ELF-1 (cell line): ENCODE measurements around the gene COPZ2.
"Not testable (repeated sequence)": the region's sequence is repeated elsewhere in the genome, so short reads cannot be mapped to it uniquely, and the experiment has no call there.

Experiments used
- DNase-seq: peaks from one replicate; pipeline ENCODE4 v3.0.0-alpha.2; 2016; ENCODE audit warnings: low read depth, low spot score

Gene COPZ2, protein sequence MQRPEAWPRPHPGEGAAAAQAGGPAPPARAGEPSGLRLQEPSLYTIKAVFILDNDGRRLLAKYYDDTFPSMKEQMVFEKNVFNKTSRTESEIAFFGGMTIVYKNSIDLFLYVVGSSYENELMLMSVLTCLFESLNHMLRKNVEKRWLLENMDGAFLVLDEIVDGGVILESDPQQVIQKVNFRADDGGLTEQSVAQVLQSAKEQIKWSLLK

GRCh38 chr17:48037036-48037837 is at the start of gene COPZ2:
Gene COPZ2, minus strand, starts transcription at chr17:48037797. Its CDS starts 20 bp downstream, at chr17:48037777.
- DNase-seq: peak; percentile 28

- no peak for DNase-seq
Measured at GRCh38 chr17:48084932-48085331, 47.3 kb upstream of the COPZ2 start.

GRCh38 chr17:48081858-48082257 is 44.3 kb upstream of the COPZ2 start:
- no peak for DNase-seq

GRCh38 chr17:48077152-48077551 is 39.6 kb upstream of the COPZ2 start:
- DNase-seq: not testable (repeated sequence)

- peak; percentile 35 for DNase-seq
Measured at GRCh38 chr17:48074322-48075081, 36.9 kb upstream of the COPZ2 start.

GRCh38 chr17:48073566-48074094 is 36.0 kb upstream of the COPZ2 start:
- not testable (repeated sequence) for DNase-seq

DNA sequence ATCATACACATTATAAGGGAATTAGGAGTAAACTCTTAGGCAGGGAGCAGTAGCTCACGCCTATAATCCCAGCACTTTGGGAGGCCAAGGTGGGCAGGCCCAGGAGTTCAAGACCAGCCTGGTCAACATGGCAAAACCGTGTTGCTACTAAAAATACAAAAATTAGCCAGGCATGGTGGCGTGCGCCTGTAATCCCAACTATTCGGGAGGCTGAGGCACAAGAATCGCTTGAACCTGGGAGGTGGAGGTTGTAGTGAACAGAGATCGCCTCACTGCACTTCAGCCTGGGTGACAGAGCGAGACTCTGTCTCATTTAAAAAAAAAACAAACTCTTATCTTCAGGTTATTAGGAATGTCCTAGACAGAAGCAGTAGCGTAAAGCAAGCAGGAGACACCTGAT is 35.2 kb upstream of the COPZ2 start:
- DNase-seq: not testable (repeated sequence)

DNA sequence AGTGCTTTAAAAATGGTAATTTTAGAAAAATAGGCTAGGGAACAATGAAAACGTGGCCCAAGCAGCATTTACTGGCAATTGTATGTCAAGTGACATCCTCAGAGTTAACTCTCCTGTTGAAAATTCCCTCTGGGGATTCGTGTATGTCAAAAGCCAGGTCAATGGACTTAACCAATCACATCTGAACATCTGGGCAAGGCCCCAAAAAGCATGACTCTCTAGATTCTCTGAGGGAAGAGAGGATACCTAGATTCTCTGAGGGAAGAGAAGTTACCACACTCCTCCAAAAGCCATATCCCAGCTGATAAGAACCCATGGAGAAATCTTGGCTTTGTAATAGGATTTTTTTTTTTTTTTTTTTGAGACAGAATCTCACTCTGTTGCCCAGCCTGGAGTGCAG is 34.1 kb upstream of the COPZ2 start:
- DNase-seq: no peak

DNA sequence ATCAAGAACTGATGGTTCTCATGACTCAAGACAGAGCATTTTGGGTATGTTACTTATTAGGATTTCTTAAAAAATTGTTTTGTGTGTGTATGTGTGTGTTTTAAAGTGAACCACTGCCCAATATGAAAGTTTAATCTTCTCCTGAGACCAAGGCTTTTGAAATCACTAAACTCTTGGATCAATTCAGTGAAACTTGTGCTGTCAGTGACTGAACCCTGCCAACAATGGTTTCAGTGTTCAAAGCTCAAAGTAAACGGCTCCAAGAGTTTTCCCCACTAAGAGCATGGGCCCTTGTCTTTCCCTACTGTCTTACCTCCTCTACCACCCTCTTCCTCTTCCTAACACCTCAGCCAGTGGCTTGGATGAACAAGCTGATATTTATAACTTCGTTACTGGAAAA is 32.6 kb upstream of the COPZ2 start:
- no peak for DNase-seq

DNA sequence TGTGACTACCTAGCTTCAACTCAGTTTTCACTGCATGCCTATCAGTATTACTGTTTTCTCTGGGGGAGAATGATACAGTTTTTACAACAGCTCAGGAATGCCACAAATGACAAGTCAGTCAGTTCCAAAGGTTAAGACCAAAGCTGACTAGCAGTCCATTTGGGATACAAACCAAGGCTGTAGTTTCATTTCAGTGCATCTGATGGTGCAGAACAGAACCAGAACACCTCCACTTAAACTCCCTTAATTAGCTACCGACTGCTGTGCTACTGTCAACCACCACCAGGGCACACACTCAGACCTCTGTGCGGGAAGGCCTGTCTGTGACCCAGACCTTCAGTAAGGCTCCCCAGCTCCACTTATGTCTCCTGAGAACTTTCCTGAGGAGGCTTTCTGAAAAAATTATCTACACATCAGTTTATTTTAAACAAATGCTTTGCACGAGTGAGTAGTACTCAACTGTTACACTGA is 30.9 kb upstream of the COPZ2 start:
- peak; percentile 45 for DNase-seq

DNA sequence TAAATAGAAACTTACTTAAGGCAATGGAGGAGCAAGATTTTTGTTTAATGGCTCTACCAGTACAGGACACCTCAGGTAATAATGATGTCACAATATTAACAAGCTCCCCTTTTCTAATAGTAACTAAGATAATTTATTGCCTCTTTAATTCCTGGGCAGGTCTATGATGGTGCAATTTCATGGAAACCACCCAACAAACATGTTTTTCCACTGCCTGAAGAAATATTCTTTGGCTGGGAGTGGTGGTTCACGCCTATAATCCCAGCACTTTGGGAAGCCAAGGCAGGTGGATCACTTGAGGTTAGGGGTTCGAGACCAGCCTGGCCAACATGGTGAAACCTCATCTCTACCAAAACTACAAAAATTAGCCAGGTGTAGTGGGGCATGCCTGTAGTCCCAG is 30.2 kb upstream of the COPZ2 start:
- DNase-seq: not testable (repeated sequence)

DNA sequence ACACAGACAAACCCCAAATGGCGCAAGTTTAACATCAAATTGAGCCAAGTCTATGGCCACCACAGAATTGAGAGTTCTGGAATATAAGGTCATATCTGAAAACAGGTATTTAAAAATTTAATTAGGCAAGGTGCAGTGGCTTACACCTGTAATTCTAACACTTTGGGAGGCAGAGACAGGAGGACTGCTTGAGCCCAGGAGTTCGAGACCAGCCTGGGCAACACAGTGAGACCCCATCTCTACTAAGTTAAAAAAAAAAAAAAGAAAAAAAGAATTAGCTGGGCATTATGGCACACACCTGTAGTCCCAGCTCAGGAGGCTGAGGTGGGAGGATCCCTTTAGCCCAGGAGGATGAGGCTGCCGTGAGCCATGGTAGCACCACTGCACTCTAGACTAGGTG is 29.6 kb upstream of the COPZ2 start:
- no peak for DNase-seq

DNA sequence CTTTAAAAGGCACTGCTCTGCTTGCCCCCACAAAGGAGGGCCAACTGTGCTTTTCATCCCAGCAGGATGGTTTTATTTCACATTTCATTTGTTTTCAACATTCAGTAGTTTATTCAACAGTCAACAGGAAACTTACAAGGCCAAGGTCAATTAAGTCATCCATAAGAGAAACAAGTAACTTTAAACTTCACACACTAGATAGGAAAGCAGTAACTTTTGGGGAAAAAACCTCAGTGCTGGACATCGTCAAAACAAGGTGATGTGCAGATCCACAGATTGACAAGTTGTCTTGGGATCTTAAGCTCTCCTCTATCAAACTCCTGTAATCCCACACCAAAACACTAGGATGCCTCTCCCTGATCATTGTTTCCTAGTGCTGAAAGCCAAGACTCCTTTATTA is 29.1 kb upstream of the COPZ2 start:
- DNase-seq: no peak

DNA sequence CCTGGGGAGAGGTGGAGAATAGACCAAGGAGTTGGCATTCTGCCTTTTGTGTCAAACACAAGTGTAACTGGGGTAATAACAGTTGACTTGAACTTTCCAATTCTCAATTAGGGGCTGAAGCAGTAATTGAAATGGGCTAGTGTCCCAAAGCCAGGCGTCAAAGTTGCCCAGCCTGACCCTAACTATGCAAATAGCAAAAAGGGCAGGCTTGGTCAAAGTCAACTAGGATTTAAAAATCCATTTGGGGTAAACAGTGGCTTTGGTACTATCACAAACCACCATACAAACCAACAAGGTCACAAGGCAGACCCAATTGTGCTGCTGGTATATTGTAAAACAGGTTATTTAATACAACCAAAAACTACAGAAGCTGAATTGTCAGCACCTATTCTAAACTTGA is 28.6 kb upstream of the COPZ2 start:
- no peak for DNase-seq

GRCh38 chr17:48064638-48065037 is 27.0 kb upstream of the COPZ2 start:
- DNase-seq: no peak

DNA sequence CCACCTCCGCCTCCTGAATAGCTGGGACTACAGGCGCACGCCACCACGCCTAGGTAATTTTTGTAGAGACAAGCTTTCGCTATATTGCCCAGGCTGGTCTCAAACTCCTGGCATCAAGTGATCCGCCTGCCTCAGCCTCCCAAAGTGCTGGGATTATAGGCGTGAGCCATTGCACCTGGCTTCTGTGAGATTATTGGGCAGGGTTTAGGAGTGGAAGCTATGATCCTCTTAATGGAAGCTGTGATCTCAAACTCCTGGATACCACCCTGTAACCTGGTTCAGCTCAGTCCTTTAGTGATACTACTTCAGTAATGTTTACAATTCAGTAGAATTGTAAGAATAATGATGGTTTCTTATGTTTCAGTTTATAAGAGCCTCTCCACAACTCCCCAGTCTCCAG is 24.7 kb upstream of the COPZ2 start:
- no peak for DNase-seq

GRCh38 chr17:48060249-48060648 is 22.7 kb upstream of the COPZ2 start:
- no peak for DNase-seq

GRCh38 chr17:48059125-48059668 is 21.6 kb upstream of the COPZ2 start:
- DNase-seq: no peak

- DNase-seq: no peak
Measured at GRCh38 chr17:48058393-48059124, 21.0 kb upstream of the COPZ2 start.

DNA sequence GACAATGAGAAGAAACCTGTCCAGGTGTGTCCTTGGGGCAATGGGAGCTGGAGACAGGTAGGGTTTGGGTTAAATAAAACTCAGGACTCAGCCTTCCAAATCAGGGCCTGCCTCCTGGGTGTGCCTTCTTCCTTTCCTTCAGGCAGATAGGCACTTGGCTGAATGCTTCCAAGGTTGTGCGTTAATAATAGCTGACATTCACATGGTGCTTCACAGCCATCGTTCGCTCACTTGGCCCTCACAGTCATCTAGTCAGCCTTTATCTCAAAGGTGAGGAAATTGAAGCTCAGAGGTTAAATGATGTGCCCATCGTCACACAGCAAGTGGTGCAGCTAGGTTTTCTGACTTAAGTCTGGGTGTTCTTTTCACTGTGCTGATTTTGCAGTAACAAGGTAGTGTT is 20.0 kb upstream of the COPZ2 start:
- DNase-seq: no peak

GRCh38 chr17:48056879-48057278 is 19.3 kb upstream of the COPZ2 start:
- DNase-seq: no peak
